Measurements from ENCODE around the gene ATP2A2.

DNA sequence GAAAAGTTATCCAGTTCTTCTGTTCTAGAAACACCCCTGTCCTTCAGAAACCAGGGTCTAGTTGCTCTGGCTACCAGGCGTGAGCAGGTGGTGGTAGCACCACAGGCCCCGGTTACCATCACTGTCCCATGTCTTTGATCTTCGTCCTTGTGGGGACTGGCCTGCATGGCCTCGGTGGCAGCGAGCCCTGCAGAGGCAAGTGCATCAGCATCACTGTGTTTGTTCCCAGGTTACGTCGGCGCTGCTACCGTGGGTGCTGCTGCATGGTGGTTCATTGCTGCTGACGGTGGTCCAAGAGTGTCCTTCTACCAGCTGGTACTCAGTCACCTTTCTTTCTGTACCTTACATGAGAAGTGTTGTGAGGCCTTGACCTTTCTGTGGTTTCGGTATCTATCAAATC, 63.6 kb downstream of the ATP2A2 start:
- TF ChIP-seq, protein P1, sequence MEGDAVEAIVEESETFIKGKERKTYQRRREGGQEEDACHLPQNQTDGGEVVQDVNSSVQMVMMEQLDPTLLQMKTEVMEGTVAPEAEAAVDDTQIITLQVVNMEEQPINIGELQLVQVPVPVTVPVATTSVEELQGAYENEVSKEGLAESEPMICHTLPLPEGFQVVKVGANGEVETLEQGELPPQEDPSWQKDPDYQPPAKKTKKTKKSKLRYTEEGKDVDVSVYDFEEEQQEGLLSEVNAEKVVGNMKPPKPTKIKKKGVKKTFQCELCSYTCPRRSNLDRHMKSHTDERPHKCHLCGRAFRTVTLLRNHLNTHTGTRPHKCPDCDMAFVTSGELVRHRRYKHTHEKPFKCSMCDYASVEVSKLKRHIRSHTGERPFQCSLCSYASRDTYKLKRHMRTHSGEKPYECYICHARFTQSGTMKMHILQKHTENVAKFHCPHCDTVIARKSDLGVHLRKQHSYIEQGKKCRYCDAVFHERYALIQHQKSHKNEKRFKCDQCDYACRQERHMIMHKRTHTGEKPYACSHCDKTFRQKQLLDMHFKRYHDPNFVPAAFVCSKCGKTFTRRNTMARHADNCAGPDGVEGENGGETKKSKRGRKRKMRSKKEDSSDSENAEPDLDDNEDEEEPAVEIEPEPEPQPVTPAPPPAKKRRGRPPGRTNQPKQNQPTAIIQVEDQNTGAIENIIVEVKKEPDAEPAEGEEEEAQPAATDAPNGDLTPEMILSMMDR (IDR thresholded peaks at IDR 0.05; ENCODE audit: low read depth, low read length), result no peak
- no peak for TF ChIP-seq POLR2A (IDR thresholded peaks at IDR 0.05; ENCODE audit: extremely low read depth, insufficient read length)
